Naive thymus-derived CD4-positive, alpha-beta T cell (primary cell): ENCODE measurements around the gene GLTPD2. TPM values are rescaled to one million over a fixed set of nuclear protein-coding genes. Genes with fewer than 3 reads are reported as not detected.

ENCODE experiments used
- ATAC-seq: fragments of 150-1000 bp; cut with Tn5 transposase; 2 replicates; pipeline ENCODE4 v1.10.0; 2021; ENCODE audit warnings: mild to moderate bottlenecking, moderate library complexity
- CTCF ChIA-PET: fragments of 350-600 bp; sonication (Branson Sonifier 250); formaldehyde crosslinking; loops from one replicate; lab custom pipeline; 2021; ENCODE audit warnings: antibody characterized with exemption; lab: Charles Lee
- POLR2A ChIA-PET: fragments of 350-600 bp; sonication (Branson Sonifier 250); formaldehyde crosslinking; loops from one replicate; lab custom pipeline; 2021; ENCODE audit warnings: antibody characterized with exemption, inconsistent platforms; lab: Charles Lee
- DNase-seq, 9 donors: peaks; one replicate each; pipeline versions ENCODE4 v3.0.0 to v3.0.0-alpha.2; 2020 to 2022; ENCODE audit warnings: mixed read lengths in 1 of 9
- H3K27ac ChIP-seq: one replicate; pipeline ENCODE4 v1.7.0; 2013; ENCODE audit warnings: mild to moderate bottlenecking, low read depth, low read length, moderate library complexity
- H3K27me3 ChIP-seq, 2 donors: one replicate each; pipeline ENCODE4 v1.7.0; 2013; ENCODE audit warnings: low read length in 2 of 2, mild to moderate bottlenecking in 2 of 2, moderate library complexity in 2 of 2; ENCODE audit not compliant: control insufficient read depth in 2 of 2, insufficient read depth in 2 of 2
- H3K36me3 ChIP-seq, 3 experiments: 1 replicate in 2 of 3; 2 replicates in 1 of 3; pipeline ENCODE4 v1.7.0; 2013; ENCODE audit warnings: low read length in 3 of 3, mild to moderate bottlenecking in 3 of 3, moderate library complexity in 1 of 3; ENCODE audit not compliant: insufficient read depth in 3 of 3, control insufficient read depth in 2 of 3
- H3K4me1 ChIP-seq, 2 donors: one replicate each; pipeline ENCODE4 v1.7.0; 2013; ENCODE audit warnings: low read length in 2 of 2, mild to moderate bottlenecking in 2 of 2, moderate library complexity in 1 of 2; ENCODE audit not compliant: control insufficient read depth in 2 of 2, insufficient read depth in 2 of 2
- H3K4me3 ChIP-seq: 2 replicates; pipeline ENCODE4 v1.7.0; 2013; ENCODE audit warnings: mild to moderate bottlenecking, low read length
- H3K9me3 ChIP-seq, 3 experiments: 1 replicate in 2 of 3; 2 replicates in 1 of 3; pipeline ENCODE4 v1.7.0; 2013; ENCODE audit warnings: low read length in 3 of 3; ENCODE audit not compliant: control insufficient read depth in 2 of 3
- H3K27ac Mint-ChIP-seq, 9 donors: one replicate each; pipeline ENCODE4 v1.8.0; 2020 to 2022; ENCODE audit warnings: mixed read lengths in 9 of 9, mild to moderate bottlenecking in 8 of 9, moderate library complexity in 5 of 9, inconsistent platforms in 2 of 9
- H3K27me3 Mint-ChIP-seq, 5 donors: one replicate each; pipeline ENCODE4 v1.8.0; 2021 to 2022; ENCODE audit warnings: mixed read lengths in 5 of 5, mild to moderate bottlenecking in 1 of 5
- H3K36me3 Mint-ChIP-seq, 5 donors: one replicate each; pipeline ENCODE4 v1.8.0; 2020 to 2022; ENCODE audit warnings: mixed read lengths in 5 of 5, mild to moderate bottlenecking in 3 of 5, inconsistent platforms in 1 of 5
- H3K4me1 Mint-ChIP-seq, 7 donors: one replicate each; pipeline ENCODE4 v1.8.0; 2020 to 2022; ENCODE audit warnings: mixed read lengths in 7 of 7, mild to moderate bottlenecking in 3 of 7, inconsistent platforms in 1 of 7
- H3K4me3 Mint-ChIP-seq, 10 donors: one replicate each; pipeline ENCODE4 v1.8.0; 2020 to 2022; ENCODE audit warnings: mild to moderate bottlenecking in 10 of 10, mixed read lengths in 10 of 10, moderate library complexity in 6 of 10, inconsistent platforms in 2 of 10
- H3K9me3 Mint-ChIP-seq, 11 donors: one replicate each; pipeline ENCODE4 v1.8.0; 2020 to 2022; ENCODE audit warnings: mixed read lengths in 11 of 11, mild to moderate bottlenecking in 4 of 11, inconsistent platforms in 1 of 11, moderate library complexity in 1 of 11
- intact Hi-C, 2 donors: fragments of 100-400 bp; cut with micrococcal nuclease; formaldehyde crosslinking; loops; one replicate each; pipeline ENCODE4 v1.15.1; 2023
- polyA plus RNA-seq, 2 donors: library from polyadenylated mRNA; unstranded; fragments of 300-500 nt; fragmentation: Illumina TruSeq; gene quantifications; one replicate each; pipeline ENCODE4 v1.2.3, GENCODE V29; 2021
- total RNA-seq, 6 experiments: library from RNA in 5 of 6; stranded (reverse) in 5 of 6; gene quantifications; 1 replicate in 5 of 6; 2 replicates in 1 of 6; pipeline ENCODE4 v1.2.3 and lab custom pipeline; 2021 to 2026

The GLTPD2 gene
- total and polyA plus RNA-seq, 7 experiments from 2014 or later: 0.39 TPM; not detected in 5

GRCh38 chr17:4780325-4780955 lies 8.3 kb upstream of the GLTPD2 start:
- POLR2A ChIA-PET: interaction anchor here (0.6 kb wide), 3 partner anchors 59 to 611 kb away, joined by 3 to 6 read pairs (median 3); no protein-coding TSS in a partner anchor
- CTCF ChIA-PET: interaction anchor here (0.8 kb wide), 1 partner anchor 102 kb away, joined by 3 read pairs; no protein-coding TSS in a partner anchor
- Histone ChIP-seq H3K27ac (no peak overlapping the region), H3K4me3 (no peak overlapping the region), H3K4me1 (peaks cover 3 to 4% of the 10 kb centered on the region in 2 donors), H3K36me3 (no peaks in the 10 kb centered on the region), H3K9me3 (no peaks in the 10 kb centered on the region), H3K27me3 (peaks cover 3 to 5% of the 10 kb centered on the region in 2 donors)
- Mint-ChIP-seq H3K36me3 (no peaks in the 10 kb centered on the region), H3K9me3 (peaks cover 0 to 1% (median 0%) of the 10 kb centered on the region in 11 donors), H3K4me1 (peaks cover 0 to 8% (median 5%) of the 10 kb centered on the region in 7 donors), H3K27ac (no peak overlapping the region), H3K27me3 (peaks cover 35 to 65% (median 47%) of the 10 kb centered on the region in 5 donors), H3K4me3 (no peak overlapping the region)
- intact Hi-C loops: no loop called here
- DNase-seq (no peak), ATAC-seq (no peak)

GRCh38 chr17:4782652-4783051 lies 6.1 kb upstream of the GLTPD2 start:
- peaks cover 3 to 16% of the 10 kb centered on the region in 2 donors for H3K27me3 ChIP-seq
- no peak overlapping the region for H3K27ac ChIP-seq
- Mint-ChIP-seq H3K27me3 (peaks cover 54 to 80% (median 64%) of the 10 kb centered on the region in 5 donors), H3K9me3 (peaks cover 0 to 2% (median 0%) of the 10 kb centered on the region in 11 donors), H3K4me3 (peak overlapping the region in 1 of 10 donors; percentile 2), H3K27ac (no peak overlapping the region), H3K4me1 (peaks cover 5 to 24% (median 10%) of the 10 kb centered on the region in 7 donors), H3K36me3 (no peaks in the 10 kb centered on the region)
- intact Hi-C loops: no loop called here
- ChIA-PET CTCF (no interaction called here), POLR2A (interaction anchor here (0.6 to 0.7 kb wide), 2 partner anchors 79 to 1645 kb away, joined by 4 read pairs; no protein-coding TSS in a partner anchor)
- no peak for DNase-seq
- H3K4me1 ChIP-seq: peaks cover 9 to 15% of the 10 kb centered on the region in 2 donors
- H3K36me3 ChIP-seq: no peaks in the 10 kb centered on the region
- H3K4me3 ChIP-seq: no peak overlapping the region
- ATAC-seq: no peak
- H3K9me3 ChIP-seq: no peaks in the 10 kb centered on the region

GRCh38 chr17:4785311-4786105 lies 3.3 kb upstream of the GLTPD2 start:
- peaks cover 3 to 16% of the 10 kb centered on the region in 2 donors for H3K27me3 ChIP-seq
- CTCF ChIA-PET: interaction anchor here (0.5 to 1.4 kb wide), 2 partner anchors 8 to 82 kb away, joined by 3 to 5 read pairs; partner anchors contain the start of gene PELP1

DNA sequence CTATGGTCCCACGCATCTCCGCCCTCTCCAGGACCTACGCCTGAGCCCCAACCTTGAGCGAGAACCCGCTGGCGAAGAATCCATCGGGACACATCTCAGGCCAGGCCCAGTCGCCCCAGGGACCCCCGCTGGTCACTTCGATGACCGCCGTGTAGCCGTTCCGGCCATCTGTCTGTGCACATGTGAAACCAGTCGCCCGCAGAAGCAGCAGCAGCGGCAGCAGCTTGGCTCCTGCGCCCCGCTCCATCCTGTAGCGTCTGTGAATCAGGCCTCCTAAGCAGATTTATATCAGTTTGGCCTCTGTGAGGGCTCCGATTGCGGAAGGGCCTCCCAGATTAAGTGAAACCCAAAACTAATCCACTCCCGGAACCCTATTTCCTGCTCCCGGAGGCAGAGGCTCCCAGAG lies 2.7 kb upstream of the GLTPD2 start, which contains the start of gene VMO1:
Gene VMO1, minus strand, starts transcription at position 259 of the 406 bp plus-strand sequence. Its CDS starts 12 bp downstream, at position 247.
- Mint-ChIP-seq H3K36me3 (peaks cover 0 to 4% (median 0%) of the 10 kb centered on the region in 5 donors), H3K9me3 (peaks cover 0 to 2% (median 0%) of the 10 kb centered on the region in 11 donors), H3K4me3 (peak within 1 kb of the TSS; percentile 44 to 74 (median 65)), H3K27ac (no peak within 1 kb of the TSS), H3K4me1 (peaks cover 14 to 35% (median 19%) of the 10 kb centered on the region in 7 donors), H3K27me3 (peaks cover 48 to 72% (median 56%) of the 10 kb centered on the region in 5 donors)
- Histone ChIP-seq H3K9me3 (no peaks in the 10 kb centered on the region), H3K27ac (no peak within 1 kb of the TSS), H3K36me3 (no peaks in the 10 kb centered on the region), H3K4me3 (no peak within 1 kb of the TSS), H3K27me3 (peaks cover 3 to 16% of the 10 kb centered on the region in 2 donors), H3K4me1 (peaks cover 15 to 20% of the 10 kb centered on the region in 2 donors)
- CTCF ChIA-PET: interaction anchor here (1.4 kb wide), 1 partner anchor 9 kb away, joined by 3 read pairs; no protein-coding TSS in a partner anchor
- DNase-seq: no peak
- intact Hi-C loops: loop anchor here in 1 of 2 donors (5.0 kb wide), 1 partner anchor 116 kb away; the partner anchor contains the start of gene CHRNE
- POLR2A ChIA-PET: no interaction called here
- ATAC-seq: no peak

More at GRCh38 chr17:4785311-4786105, 3.3 kb upstream of the GLTPD2 start:
- peak in 2 of 9 donors; percentile 20 to 22 for DNase-seq
- POLR2A ChIA-PET: interaction anchor here (1.9 kb wide), 1 partner anchor 75 kb away, joined by 5 read pairs; the partner anchor contains the start of gene ARRB2
- ATAC-seq: no peak
- peaks cover 0 to 2% (median 0%) of the 10 kb centered on the region in 11 donors for H3K9me3 Mint-ChIP-seq
- no peak overlapping the region for H3K27ac Mint-ChIP-seq
- H3K27ac ChIP-seq: no peak overlapping the region
- intact Hi-C loops: loop anchor here in 1 of 2 donors (5.0 kb wide), 1 partner anchor 117 kb away; the partner anchor contains the start of gene CHRNE
- peaks cover 10 to 30% (median 15%) of the 10 kb centered on the region in 7 donors for H3K4me1 Mint-ChIP-seq
- peaks cover 51 to 76% (median 61%) of the 10 kb centered on the region in 5 donors for H3K27me3 Mint-ChIP-seq
- H3K36me3 ChIP-seq: no peaks in the 10 kb centered on the region
- no peak overlapping the region for H3K4me3 ChIP-seq
- H3K4me1 ChIP-seq: peaks cover 9 to 20% of the 10 kb centered on the region in 2 donors
- no peaks in the 10 kb centered on the region for H3K9me3 ChIP-seq
- peak overlapping the region; percentile 44 to 74 (median 65) for H3K4me3 Mint-ChIP-seq
- H3K36me3 Mint-ChIP-seq: peaks cover 0 to 4% (median 0%) of the 10 kb centered on the region in 5 donors

DNA sequence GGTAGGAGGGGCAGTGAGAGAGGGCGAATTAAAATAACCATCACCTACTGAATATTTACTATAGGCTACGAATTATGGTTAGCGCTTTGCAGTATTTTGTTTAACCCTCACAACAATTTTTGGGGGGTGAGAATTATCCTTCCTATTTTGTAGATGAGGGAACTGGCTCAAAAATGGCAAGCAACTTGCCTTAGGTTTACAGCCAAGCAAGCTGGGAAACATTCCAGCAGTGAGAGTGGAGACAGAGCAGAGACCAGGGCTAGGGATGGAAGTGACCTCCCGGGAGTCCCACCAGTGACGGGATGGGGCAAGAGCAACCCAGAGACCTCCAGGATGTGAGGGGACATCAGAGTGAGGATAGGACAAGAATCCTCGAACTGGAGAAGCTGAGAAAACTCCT lies 2.2 kb upstream of the GLTPD2 start:
- Mint-ChIP-seq H3K9me3 (peaks cover 0 to 2% (median 0%) of the 10 kb centered on the region in 11 donors), H3K27ac (no peak overlapping the region), H3K36me3 (peaks cover 0 to 4% (median 0%) of the 10 kb centered on the region in 5 donors), H3K27me3 (peaks cover 48 to 72% (median 56%) of the 10 kb centered on the region in 5 donors), H3K4me3 (peak overlapping the region in 4 of 10 donors; percentile 29 to 71 (median 63)), H3K4me1 (peaks cover 16 to 39% (median 19%) of the 10 kb centered on the region in 7 donors)
- H3K27me3 ChIP-seq: peaks cover 3 to 16% of the 10 kb centered on the region in 2 donors
- ChIA-PET POLR2A (interaction anchor here (0.6 kb wide), 1 partner anchor 78 kb away, joined by 3 read pairs; no protein-coding TSS in a partner anchor), CTCF (no interaction called here)
- DNase-seq (no peak), ATAC-seq (no peak)
- H3K4me3 ChIP-seq: no peak overlapping the region
- H3K4me1 ChIP-seq: peaks cover 15 to 20% of the 10 kb centered on the region in 2 donors
- H3K27ac ChIP-seq: no peak overlapping the region
- no peaks in the 10 kb centered on the region for H3K36me3 ChIP-seq
- intact Hi-C loops: loop anchor here in 1 of 2 donors (5.0 kb wide), 1 partner anchor 116 kb away; the partner anchor contains the start of gene CHRNE
- no peaks in the 10 kb centered on the region for H3K9me3 ChIP-seq
